Epithelial cell of esophagus (primary cell): ENCODE results near the gene GNB1L.

Source experiments
- DNase-seq: peaks from one replicate; pipeline ENCODE4 v3.0.0; 2010; ENCODE audit warnings: low read depth
- H3K4me3 ChIP-seq: 2 replicates; pipeline ENCODE4 v1.5.1; 2011; ENCODE audit warnings: mild to moderate bottlenecking, low read length, control low read depth
- TF ChIP-seq, protein P1 (sequence below): IDR thresholded peaks from 2 replicates; pipeline ENCODE4 v1.5.1; 2011; ENCODE audit warnings: low read depth, mild to moderate bottlenecking, low read length, control low read depth, inconsistent platforms; ENCODE audit not compliant: insufficient read depth; ENCODE audit errors: missing control alignments

GNB1L gene

GRCh38 chr22:19889951-19890350 is 35.3 kb upstream of the GNB1L start:
- TF ChIP-seq, protein P1, sequence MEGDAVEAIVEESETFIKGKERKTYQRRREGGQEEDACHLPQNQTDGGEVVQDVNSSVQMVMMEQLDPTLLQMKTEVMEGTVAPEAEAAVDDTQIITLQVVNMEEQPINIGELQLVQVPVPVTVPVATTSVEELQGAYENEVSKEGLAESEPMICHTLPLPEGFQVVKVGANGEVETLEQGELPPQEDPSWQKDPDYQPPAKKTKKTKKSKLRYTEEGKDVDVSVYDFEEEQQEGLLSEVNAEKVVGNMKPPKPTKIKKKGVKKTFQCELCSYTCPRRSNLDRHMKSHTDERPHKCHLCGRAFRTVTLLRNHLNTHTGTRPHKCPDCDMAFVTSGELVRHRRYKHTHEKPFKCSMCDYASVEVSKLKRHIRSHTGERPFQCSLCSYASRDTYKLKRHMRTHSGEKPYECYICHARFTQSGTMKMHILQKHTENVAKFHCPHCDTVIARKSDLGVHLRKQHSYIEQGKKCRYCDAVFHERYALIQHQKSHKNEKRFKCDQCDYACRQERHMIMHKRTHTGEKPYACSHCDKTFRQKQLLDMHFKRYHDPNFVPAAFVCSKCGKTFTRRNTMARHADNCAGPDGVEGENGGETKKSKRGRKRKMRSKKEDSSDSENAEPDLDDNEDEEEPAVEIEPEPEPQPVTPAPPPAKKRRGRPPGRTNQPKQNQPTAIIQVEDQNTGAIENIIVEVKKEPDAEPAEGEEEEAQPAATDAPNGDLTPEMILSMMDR = no peak
- DNase-seq = no peak
- H3K4me3 ChIP-seq = no peak overlapping the region

GRCh38 chr22:19888131-19888746 is 33.6 kb upstream of the GNB1L start:
- H3K4me3 ChIP-seq = no peak overlapping the region
- DNase-seq = no peak
- TF ChIP-seq, protein P1 = no peak

GRCh38 chr22:19887256-19887985 is 32.7 kb upstream of the GNB1L start:
- H3K4me3 ChIP-seq = no peak overlapping the region
- no peak for DNase-seq
- TF ChIP-seq, protein P1 = no peak

- H3K4me3 ChIP-seq = no peak overlapping the region
- peak; percentile 83 for DNase-seq
- TF ChIP-seq, protein P1 = no peak
These were observed 32.1 kb upstream of the GNB1L start for GRCh38 chr22:19886605-19887255.

- no peak overlapping the region for H3K4me3 ChIP-seq
- TF ChIP-seq, protein P1 = no peak
- DNase-seq = no peak
These were observed 31.3 kb upstream of the GNB1L start for GRCh38 chr22:19885841-19886592.

DNA sequence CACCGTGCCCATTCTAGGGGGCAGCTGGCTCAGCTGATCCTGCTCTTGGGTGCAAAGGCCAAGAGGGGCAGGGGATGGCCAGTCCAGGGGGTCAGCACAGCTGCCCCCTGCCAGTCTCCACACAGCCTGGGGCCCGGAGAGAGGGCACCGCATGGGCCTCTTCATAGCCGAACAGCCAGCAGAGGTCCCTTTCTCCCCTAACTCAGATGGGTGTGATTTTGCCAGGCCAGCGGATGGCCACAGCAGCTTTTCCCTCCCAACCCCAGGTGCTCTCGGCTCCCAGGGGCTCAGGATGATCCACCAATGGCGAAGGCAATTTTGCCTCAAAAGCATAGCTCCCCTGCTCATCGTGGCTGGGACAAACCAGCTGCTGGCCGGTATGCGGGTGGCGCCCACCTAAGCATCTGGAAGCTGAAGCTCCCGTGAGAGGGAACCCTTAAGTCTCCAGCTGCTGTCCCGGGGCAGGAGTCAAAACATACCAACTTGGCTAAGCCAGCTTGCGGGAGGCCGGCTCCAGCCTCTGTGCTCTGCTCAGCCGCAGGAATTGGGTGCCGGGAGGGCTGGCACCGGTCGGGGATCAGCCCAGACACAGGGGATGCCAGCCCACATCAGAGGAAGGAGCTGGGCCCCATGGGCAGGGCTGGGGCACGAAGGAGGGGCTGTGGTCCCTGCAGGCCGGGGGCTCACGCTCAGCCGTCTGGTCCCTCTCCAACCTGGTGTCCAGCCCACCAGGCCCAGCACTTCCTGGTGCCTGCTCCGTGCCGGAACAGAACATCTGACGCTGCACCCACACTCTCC is 30.5 kb upstream of the GNB1L start:
- TF ChIP-seq, protein P1 = no peak
- DNase-seq = no peak
- no peak overlapping the region for H3K4me3 ChIP-seq
